Fibroblast of mammary gland (primary cell): ENCODE measurements around the gene ITFG1.
A peak's percentile ranks its signal among the peaks of the same experiment; 100 is the strongest.

Source experiments
- DNase-seq: peaks from one replicate; pipeline ENCODE4 v3.0.0-alpha.2; 2010; ENCODE audit warnings: low read depth
- H3K4me3 ChIP-seq: 2 replicates; pipeline ENCODE4 v1.5.1; 2011; ENCODE audit warnings: low read depth, mild to moderate bottlenecking, low read length, moderate library complexity; ENCODE audit not compliant: control insufficient read depth
- CTCF ChIP-seq: conservative IDR thresholded peaks from 2 replicates; pipeline ENCODE4 v1.5.1; 2011; ENCODE audit warnings: low read depth, low read length, inconsistent platforms; ENCODE audit not compliant: control insufficient read depth, insufficient read depth

Gene ITFG1

GRCh38 chr16:47387026-47387734 is 73.7 kb downstream of the ITFG1 start:
- no peak for TF ChIP-seq CTCF
- DNase-seq, result no peak
- H3K4me3 ChIP-seq, result no peak overlapping the region

- TF ChIP-seq CTCF, result no peak
- DNase-seq, result no peak
- no peak overlapping the region for H3K4me3 ChIP-seq
Observed at GRCh38 chr16:47386201-47386718, 74.6 kb downstream of the ITFG1 start.

GRCh38 chr16:47382362-47382761 is 78.5 kb downstream of the ITFG1 start:
- no peak overlapping the region for H3K4me3 ChIP-seq
- no peak for TF ChIP-seq CTCF
- no peak for DNase-seq

GRCh38 chr16:47377154-47377553 is 83.7 kb downstream of the ITFG1 start:
- no peak overlapping the region for H3K4me3 ChIP-seq
- TF ChIP-seq CTCF, result no peak
- DNase-seq, result peak; percentile 25

GRCh38 chr16:47375423-47375822 is 85.4 kb downstream of the ITFG1 start:
- H3K4me3 ChIP-seq, result no peak overlapping the region
- no peak for TF ChIP-seq CTCF
- no peak for DNase-seq

- no peak for TF ChIP-seq CTCF
- DNase-seq, result no peak
- H3K4me3 ChIP-seq, result no peak overlapping the region
Observed at GRCh38 chr16:47374629-47375028, 86.2 kb downstream of the ITFG1 start.
